HG03342 (cell line): ENCODE results near the gene PPM1H.
"Not testable (repeated sequence)": the region's sequence is repeated elsewhere in the genome, so short reads cannot be mapped to it uniquely, and the experiment has no call there.

Source experiments
- ATAC-seq: cut with Tn5 transposase; IDR thresholded peaks from one replicate; pipeline ENCODE4 v1.9.1; 2021; ENCODE audit warnings: mild to moderate bottlenecking, moderate library complexity; ENCODE audit not compliant: unreplicated experiment

The PPM1H gene

DNA sequence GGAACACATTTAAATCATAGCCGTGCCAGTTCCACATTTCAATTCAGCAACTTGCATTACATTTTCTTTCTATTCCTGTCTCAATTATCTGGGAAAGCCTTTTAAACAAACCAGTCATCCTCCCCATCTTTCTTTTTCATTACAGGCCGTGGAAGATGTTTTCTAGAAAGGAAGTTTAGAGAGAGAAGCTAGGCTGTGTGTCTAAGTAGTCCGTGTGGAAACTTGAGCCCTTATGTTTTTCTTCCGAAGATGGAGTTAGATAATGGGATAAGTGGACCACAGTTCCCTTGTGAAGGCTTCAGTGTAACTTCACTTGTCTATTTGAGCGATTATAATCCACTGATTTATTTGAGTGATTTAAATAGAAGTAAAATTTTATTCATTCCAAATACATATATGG, 12.4 kb upstream of the PPM1H start:
- no peak for ATAC-seq

DNA sequence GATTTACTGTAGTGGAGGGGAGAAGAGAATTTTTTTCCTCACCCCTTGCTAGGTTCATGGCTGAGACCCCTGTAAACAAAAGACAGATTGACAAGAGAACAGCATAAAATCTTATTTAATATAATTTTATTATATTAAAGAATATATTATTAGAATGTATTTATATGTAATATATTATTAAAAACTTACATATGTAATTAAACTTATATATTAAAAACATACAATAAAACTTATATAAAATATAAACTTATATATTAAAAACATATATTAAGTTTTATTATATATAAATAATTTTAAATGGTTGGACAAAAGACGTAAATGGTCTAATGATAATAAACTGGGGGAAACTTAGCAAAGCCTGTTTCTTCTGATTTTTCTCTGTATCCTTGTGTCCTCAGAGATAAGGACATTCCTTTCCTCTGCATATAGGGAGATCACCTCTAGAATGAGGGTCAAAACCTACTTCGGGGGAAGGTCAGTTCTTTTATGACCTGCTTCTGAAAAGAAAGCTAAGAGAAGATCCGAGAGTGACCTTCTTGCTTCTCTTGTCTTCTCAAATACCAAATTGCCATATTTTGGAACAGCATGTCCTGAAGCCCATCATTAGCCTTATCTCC, 8.9 kb upstream of the PPM1H start:
- ATAC-seq = no peak

- not testable (repeated sequence) for ATAC-seq
Observed at GRCh38 chr12:62942316-62942715, 7.4 kb upstream of the PPM1H start.

GRCh38 chr12:62934239-62934798, 631 bp downstream of the PPM1H start:
- ATAC-seq = peak; percentile 34

- ATAC-seq = no peak
Observed at GRCh38 chr12:62933602-62934238, 1.2 kb downstream of the PPM1H start.

GRCh38 chr12:62933220-62933601, 1.7 kb downstream of the PPM1H start:
- no peak for ATAC-seq

GRCh38 chr12:62931477-62931876, 3.5 kb downstream of the PPM1H start:
- ATAC-seq = no peak

DNA sequence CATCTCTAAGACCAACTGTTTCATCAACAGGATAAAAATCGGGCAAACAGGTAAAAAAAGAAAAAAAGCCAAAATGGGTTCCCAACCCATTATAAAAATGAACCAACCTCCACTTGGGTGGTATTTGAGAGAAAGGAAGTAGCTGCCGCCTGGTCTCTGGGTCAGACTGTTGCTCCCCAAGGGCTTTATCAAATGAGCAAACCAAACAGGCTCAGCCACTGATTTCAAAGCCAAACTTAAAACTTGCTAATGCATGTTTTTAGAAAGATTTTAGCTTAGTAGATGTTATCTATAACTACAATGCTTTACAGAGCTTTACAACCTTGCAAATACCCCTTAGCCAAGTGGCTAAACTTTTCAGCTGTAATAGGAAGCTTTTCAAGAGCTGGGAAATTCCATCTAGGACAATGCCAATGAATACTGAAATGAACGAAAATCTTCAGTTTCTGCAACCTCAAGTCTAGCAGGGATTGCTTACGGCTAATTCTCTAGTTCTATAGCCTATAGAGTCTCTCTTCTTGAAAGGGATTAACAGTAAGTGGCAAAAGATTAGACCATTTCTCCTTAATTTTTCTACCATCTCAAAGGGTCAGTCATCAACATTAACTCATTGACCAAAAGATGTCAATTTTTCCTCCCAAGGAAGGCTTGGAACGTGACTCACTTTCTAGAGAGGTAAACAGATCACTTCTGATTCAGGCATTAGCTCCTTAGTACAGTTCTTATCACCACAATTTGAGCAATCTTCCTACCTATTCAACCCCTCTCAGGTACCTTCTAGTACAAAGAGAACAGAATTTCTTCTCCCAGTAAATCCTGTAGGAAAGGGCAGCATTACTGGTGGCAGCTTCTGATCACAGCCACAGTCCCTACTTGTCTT, 4.2 kb downstream of the PPM1H start:
- no peak for ATAC-seq

- ATAC-seq = no peak
Observed at GRCh38 chr12:62928632-62929031, 6.3 kb downstream of the PPM1H start.

DNA sequence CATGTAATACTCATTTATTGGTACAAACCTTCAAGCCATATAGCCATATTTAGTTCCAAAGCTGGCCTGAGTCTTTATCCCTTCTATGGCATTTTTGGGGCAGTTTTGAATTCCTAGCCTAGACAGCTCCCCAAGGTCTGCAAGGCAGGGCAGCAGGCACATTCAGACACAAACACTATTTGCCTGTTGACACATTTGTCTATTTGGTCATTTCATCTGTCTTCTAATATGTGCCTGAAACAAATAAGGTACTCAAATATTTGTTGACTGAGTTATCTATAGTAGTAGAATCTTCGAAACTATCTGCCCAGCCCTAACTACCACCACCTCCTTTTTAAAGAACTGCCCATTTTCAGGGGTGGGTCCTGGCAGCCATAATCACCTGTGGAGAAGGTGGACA, 9.3 kb downstream of the PPM1H start:
- ATAC-seq = no peak

DNA sequence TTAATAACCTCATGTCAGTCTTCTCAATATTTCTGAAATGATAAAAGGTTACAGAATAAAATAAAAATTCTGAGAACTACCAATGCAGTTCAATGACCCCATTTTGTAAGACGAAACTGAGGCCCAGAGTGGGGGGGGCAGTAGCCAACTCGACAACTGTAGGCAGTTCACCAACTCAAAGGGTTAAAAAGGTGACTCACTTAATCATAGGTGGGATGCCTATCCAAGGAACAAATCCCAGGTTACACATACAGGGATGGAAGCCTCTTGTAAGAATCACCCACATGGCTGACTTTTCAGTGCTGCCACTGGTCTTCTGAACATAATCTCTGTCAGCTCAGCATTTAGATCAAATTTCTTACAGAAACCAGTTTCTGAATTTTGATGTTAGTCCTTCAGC, 10.9 kb downstream of the PPM1H start:
- no peak for ATAC-seq

DNA sequence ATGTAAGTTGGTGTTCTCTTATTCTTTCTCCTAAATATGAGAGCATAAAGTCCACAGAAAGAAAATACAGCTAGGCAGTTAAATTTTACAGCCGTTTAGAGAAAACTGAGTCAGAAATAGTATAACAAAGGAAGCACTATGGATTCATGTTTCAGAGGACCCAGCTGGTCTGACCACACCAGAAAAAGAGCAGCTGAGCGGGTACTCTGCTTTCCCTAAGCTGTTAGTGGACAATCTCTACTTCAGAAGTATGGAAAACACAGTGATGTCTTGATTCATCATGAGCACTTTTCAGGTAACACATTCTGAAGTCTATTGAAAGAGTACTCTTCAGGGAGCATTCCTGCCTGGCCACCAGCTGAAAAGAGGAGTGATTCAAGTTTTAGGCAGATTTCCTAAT, 12.4 kb downstream of the PPM1H start:
- ATAC-seq = no peak

DNA sequence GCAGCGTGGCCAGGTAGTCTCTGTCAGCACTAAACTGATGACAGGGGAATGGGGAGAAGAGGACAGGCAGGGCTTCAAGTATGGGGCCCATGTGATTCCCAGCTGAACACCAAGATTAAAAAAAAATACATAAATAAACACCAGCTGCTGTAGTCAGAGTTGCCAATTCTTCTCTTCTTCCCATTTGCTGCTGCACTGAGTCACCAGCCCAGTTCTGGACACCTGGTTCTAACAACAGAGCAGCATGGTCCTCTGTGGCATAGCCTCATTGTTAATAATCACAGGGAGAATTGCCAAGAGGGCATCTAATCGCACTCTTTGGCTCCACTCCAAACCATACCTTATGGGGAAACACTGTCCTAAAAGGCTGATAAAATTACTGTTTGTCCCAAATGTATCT, 15.1 kb downstream of the PPM1H start:
- no peak for ATAC-seq

GRCh38 chr12:62917926-62918325, 17.0 kb downstream of the PPM1H start:
- ATAC-seq = no peak

DNA sequence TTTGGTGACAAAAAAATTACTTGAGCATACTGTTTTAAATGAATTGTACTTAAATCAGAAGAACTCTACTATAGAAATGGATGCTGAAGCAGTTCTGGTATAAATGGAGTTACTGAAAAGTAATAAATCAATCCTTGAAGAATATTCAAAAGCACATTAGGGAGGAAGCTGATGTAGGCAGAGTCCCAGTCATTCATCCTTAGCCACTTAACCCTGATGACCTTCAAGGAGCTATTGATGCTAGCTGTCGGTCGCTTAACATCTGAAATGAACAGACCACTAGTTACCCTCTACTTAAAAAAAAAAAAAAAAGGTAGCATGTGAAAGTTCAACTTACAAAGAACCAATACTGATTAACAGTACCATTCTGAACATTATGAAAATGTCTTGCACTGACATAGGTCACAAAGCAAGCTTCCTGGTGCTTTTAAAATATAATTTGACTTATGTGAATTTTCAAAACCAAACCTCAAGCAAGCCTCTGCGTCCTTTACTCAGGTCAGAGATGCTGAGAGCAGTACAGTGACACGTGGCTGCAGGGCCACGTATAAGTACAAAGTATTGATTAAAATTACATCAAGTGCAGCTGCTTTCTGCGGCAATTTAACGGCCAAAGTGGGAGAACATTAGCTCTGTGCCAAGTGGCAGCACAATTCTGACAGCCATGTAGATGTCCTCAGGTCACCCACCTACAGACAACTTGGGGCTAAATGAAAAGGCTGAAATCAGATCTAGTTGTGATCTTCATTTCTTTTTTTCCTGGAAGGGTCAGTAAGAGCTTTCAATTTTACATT, 18.1 kb downstream of the PPM1H start:
- ATAC-seq = no peak

DNA sequence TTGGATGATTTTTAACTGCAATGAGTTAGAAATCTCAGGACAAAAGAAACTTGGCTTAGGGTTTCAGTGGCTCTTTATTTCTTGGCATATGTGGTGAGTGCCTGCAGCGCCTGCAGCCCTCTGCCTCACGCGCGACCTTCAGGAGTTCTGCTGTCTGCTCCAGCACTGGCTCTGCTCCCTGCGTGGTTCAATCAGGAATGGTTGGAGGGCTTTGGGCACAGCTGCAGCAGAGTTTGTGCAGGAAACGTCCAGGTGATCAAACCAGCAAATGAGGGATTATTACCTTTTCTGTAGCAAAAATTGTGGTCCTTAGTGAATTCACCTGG, 19.8 kb downstream of the PPM1H start:
- ATAC-seq = no peak

- no peak for ATAC-seq
Observed at GRCh38 chr12:62914443-62915203, 20.3 kb downstream of the PPM1H start.

DNA sequence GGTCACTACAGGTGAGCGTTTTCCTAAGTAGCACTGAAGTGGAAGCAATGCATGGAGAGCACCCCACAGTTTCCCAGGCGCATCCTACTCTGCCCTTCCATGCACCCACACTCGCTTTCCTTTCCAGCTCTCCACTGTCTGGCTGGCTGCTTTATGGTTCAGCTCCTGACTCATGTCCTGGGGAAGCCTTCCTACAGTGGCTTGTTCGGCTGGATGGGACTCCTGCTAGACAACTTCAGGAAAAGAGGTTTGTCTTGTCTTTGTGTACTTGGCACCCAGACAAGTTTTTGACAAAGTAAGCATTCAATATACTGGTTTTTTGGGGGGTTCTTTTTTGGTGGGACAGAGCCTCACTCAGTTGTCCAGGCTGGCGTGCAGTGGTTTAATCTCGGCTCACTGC, 21.6 kb downstream of the PPM1H start:
- ATAC-seq = no peak

DNA sequence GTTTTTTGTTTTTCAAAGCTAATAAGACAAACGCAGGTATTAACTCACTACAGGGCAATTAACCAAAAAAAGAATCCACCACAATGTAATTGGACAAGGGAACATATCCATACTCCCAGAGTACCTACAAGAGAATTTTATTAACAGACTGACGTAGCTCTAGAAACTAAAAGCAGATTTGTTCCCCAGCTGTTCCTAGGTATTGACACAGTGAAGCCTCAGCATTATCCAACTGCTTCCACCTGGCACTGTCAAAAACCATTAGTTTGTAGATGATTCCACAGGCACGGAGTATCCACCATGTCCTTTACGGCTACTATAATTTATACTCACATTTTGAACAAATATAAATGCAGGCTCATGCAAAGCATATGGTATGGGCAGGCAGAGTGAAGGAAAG, 22.3 kb downstream of the PPM1H start:
- ATAC-seq = no peak

- ATAC-seq = no peak
Observed at GRCh38 chr12:62911286-62911685, 23.7 kb downstream of the PPM1H start.
